HCT116 (cell line): Measurements from ENCODE around the gene TCP11. TPM values are rescaled to one million over a fixed set of nuclear protein-coding genes. Genes with fewer than 3 reads are reported as not detected.

Experiments
- ATAC-seq: fragments of 200-7000 bp; cut with Tn5 transposase; 2 replicates; pipeline ENCODE4 v1.9.1; 2020; ENCODE audit warnings: mild to moderate bottlenecking, moderate library complexity
- BruUV-seq: library from RNA; stranded (reverse); fragments of 400-500 nt; replicated peaks from 2 replicates; lab custom pipeline; 2021; lab: Mats Ljungman, UMichigan
- CTCF ChIA-PET: fragments of 300-600 bp; sonication (Branson Sonifier 250); formaldehyde crosslinking; loops from one replicate; lab custom pipeline; 2021; ENCODE audit warnings: antibody characterized with exemption; lab: Charles Lee
- POLR2A ChIA-PET: fragments of 300-600, 350-600 bp; sonication (Branson Sonifier 250); formaldehyde crosslinking; loops from one replicate; lab custom pipeline; 2021; ENCODE audit warnings: antibody characterized with exemption; lab: Charles Lee
- RAD21 ChIA-PET, 2 experiments: fragments of 300-600 bp; sonication (Branson Sonifier 250); formaldehyde crosslinking; loops; one replicate each; lab custom pipeline; 2023; ENCODE audit warnings: low total read pairs in 2 of 2; ENCODE audit not compliant: uncharacterized antibody in 2 of 2, unreplicated experiment in 2 of 2, low non-redundant PET in 1 of 2; lab: Charles Lee
- DNase-seq: peaks from one replicate; pipeline ENCODE4 v3.0.0-alpha.2; 2010; ENCODE audit warnings: low read depth, low spot score
- H2AFZ ChIP-seq: fragments of 200-600 bp; shearing (Covaris generic), sonication (generic); 2 replicates; pipeline ENCODE4 v1.6.1; 2017; ENCODE audit warnings: low read depth, mixed run types, mixed read lengths, antibody characterized with exemption, low read length; ENCODE audit not compliant: poor library complexity, severe bottlenecking
- H3K27ac ChIP-seq: 2 replicates; pipeline ENCODE4 v1.5.1; 2012; ENCODE audit warnings: low read depth, low read length
- H3K27me3 ChIP-seq: fragments of 200-600 bp; sonication (generic); 2 replicates; pipeline ENCODE4 v1.6.1; 2016; ENCODE audit warnings: mixed run types, low read length, mixed read lengths; ENCODE audit not compliant: insufficient read depth
- H3K36me3 ChIP-seq, 2 experiments: fragments of 200-500 bp in 1 of 2; fragments of 200-600 bp in 1 of 2; sonication (Bioruptor generic) in 1 of 2; sonication (generic) in 1 of 2; 2 replicates each; pipeline versions ENCODE4 v1.5.1 to v1.6.1; 2014 to 2016; ENCODE audit warnings: low read length in 2 of 2, inconsistent platforms in 1 of 2, mixed read lengths in 1 of 2, mixed run types in 1 of 2; ENCODE audit not compliant: insufficient read depth in 2 of 2, control insufficient read depth in 1 of 2
- H3K4me1 ChIP-seq, 2 experiments: fragments of 200-600 bp in 1 of 2; sonication (generic) in 1 of 2; 2 replicates each; pipeline versions ENCODE4 v1.5.1 to v1.6.1; 2012 to 2017; ENCODE audit warnings: low read length in 2 of 2, inconsistent platforms in 1 of 2, mild to moderate bottlenecking in 1 of 2, mixed read lengths in 1 of 2, mixed run types in 1 of 2, moderate library complexity in 1 of 2; ENCODE audit not compliant: insufficient read depth in 2 of 2, control insufficient read depth in 1 of 2
- H3K4me2 ChIP-seq: fragments of 200-600 bp; sonication (generic); 2 replicates; pipeline ENCODE4 v1.6.1; 2017; ENCODE audit warnings: mixed run types, low read length, mixed read lengths
- H3K4me3 ChIP-seq, 2 experiments: fragments of 200-600 bp in 1 of 2; sonication (generic) in 1 of 2; replicated peaks in 1 of 2; 2 replicates each; pipeline ENCODE4 v1.5.1; 2011 to 2016; ENCODE audit warnings: low read length in 2 of 2, control low read depth in 1 of 2, low read depth in 1 of 2, mild to moderate bottlenecking in 1 of 2, mixed read lengths in 1 of 2, mixed run types in 1 of 2
- H3K79me2 ChIP-seq: fragments of 200-600 bp; sonication (generic); 2 replicates; pipeline ENCODE4 v1.6.1; 2017; ENCODE audit warnings: mild to moderate bottlenecking, mixed run types, low read length, moderate library complexity, mixed read lengths; ENCODE audit not compliant: insufficient read depth
- H3K9ac ChIP-seq: fragments of 200-600 bp; sonication (generic); 2 replicates; pipeline ENCODE4 v1.6.1; 2016; ENCODE audit warnings: low read length, mixed read lengths
- H3K9me2 ChIP-seq: fragments of 200-600 bp; sonication (generic), shearing (Covaris generic); 2 replicates; pipeline ENCODE4 v1.6.1; 2017; ENCODE audit warnings: mixed run types, mild to moderate bottlenecking, moderate library complexity; ENCODE audit not compliant: insufficient read depth
- H3K9me3 ChIP-seq, 2 experiments: fragments of 200-500 bp in 1 of 2; fragments of 200-600 bp in 1 of 2; sonication (Bioruptor generic) in 1 of 2; sonication (generic) in 1 of 2; 2 replicates each; pipeline ENCODE4 v1.6.1; 2014 to 2017; ENCODE audit warnings: low read length in 2 of 2, mixed read lengths in 2 of 2, inconsistent platforms in 1 of 2, low read depth in 1 of 2, mild to moderate bottlenecking in 1 of 2, mixed run types in 1 of 2, moderate library complexity in 1 of 2; ENCODE audit not compliant: control insufficient read depth in 1 of 2, insufficient read depth in 1 of 2
- H4K20me1 ChIP-seq: fragments of 200-600 bp; sonication (generic), shearing (Covaris generic); 2 replicates; pipeline ENCODE4 v1.6.1; 2017; ENCODE audit warnings: mixed run types, mild to moderate bottlenecking, moderate library complexity; ENCODE audit not compliant: insufficient read depth
- CTCF ChIP-seq, 3 experiments: fragments of 200-600 bp in 1 of 3; sonication (generic) in 1 of 3; IDR thresholded peaks in 2 of 3; conservative IDR thresholded peaks in 1 of 3; 2 replicates each; pipeline ENCODE4 v1.5.1; 2012 to 2017; ENCODE audit warnings: low read depth in 2 of 3, low read length in 2 of 3, antibody characterized with exemption in 1 of 3, borderline replicate concordance in 1 of 3, control low read depth in 1 of 3, mild to moderate bottlenecking in 1 of 3, mixed read lengths in 1 of 3, mixed run types in 1 of 3, moderate library complexity in 1 of 3; ENCODE audit not compliant: insufficient read depth in 1 of 3
- EZH2 ChIP-seq: fragments of 200-600 bp; sonication (generic); IDR thresholded peaks from 2 replicates; pipeline ENCODE4 v1.6.1; 2017; ENCODE audit warnings: antibody characterized with exemption, mixed run types
- EZH2phosphoT487 ChIP-seq: fragments of 200-600 bp; IDR thresholded peaks from 2 replicates; pipeline ENCODE4 v1.6.1; 2018; ENCODE audit warnings: antibody characterized with exemption, borderline replicate concordance
- MAX ChIP-seq: IDR thresholded peaks from 2 replicates; pipeline ENCODE4 v1.6.1; 2012
- POLR2AphosphoS5 ChIP-seq: IDR thresholded peaks from 2 replicates; pipeline ENCODE4 v1.6.1; 2011; ENCODE audit warnings: mild to moderate bottlenecking, low read depth, low read length, moderate library complexity
- RAD21 ChIP-seq: IDR thresholded peaks from 2 replicates; pipeline ENCODE4 v1.6.1; 2012; ENCODE audit warnings: low read depth, mild to moderate bottlenecking
- REST ChIP-seq: IDR thresholded peaks from 2 replicates; pipeline ENCODE4 v1.6.1; 2012; ENCODE audit warnings: low read depth
- SIN3A ChIP-seq: IDR thresholded peaks from 2 replicates; pipeline ENCODE4 v1.6.1; 2012; ENCODE audit warnings: low read depth
- TCF7L2 ChIP-seq: IDR thresholded peaks from 2 replicates; pipeline ENCODE4 v1.7.0; 2011; ENCODE audit warnings: borderline replicate concordance, inconsistent platforms; ENCODE audit not compliant: insufficient read depth, insufficient read length; ENCODE audit errors: extremely low read depth
- intact Hi-C: fragments of 100-400 bp; cut with micrococcal nuclease; formaldehyde crosslinking; loops from 2 replicates; pipeline ENCODE4 v1.10.0; 2022
- total RNA-seq: library from RNA; stranded (reverse); gene quantifications from one replicate; pipeline ENCODE4 v1.2.1, GENCODE V29; 2021; ENCODE audit not compliant: unreplicated experiment

TCP11 gene
- total RNA-seq, 1 experiment from 2014 or later: not detected

- peak overlapping the region; percentile 97 for H2AFZ ChIP-seq
Observed at GRCh38 chr6:35139924-35140638, 1.1 kb downstream of the TCP11 start.

More at GRCh38 chr6:35139924-35140638, 1.1 kb downstream of the TCP11 start:
- H3K27ac ChIP-seq: no peak overlapping the region
- ATAC-seq: peak; percentile 79
- intact Hi-C loops: loop anchor here (1.0 to 10.0 kb wide), 3 partner anchors 154 to 975 kb away; no protein-coding TSS in a partner anchor
- peak; percentile 50 for DNase-seq
- no peaks in the 10 kb centered on the region for H4K20me1 ChIP-seq
- no peaks in the 10 kb centered on the region for H3K9me2 ChIP-seq
- H3K9ac ChIP-seq: no peak overlapping the region
- BruUV-seq: no TSS peak
- RAD21 ChIA-PET: interaction anchor here (0.8 to 1.7 kb wide), 8 partner anchors 65 to 681 kb away, joined by 3 to 10 read pairs (median 4); partner anchors contain the start of gene TAF11 (in 1 of the 2)
- POLR2A ChIA-PET: no interaction called here
- H3K9me3 ChIP-seq: no peaks in the 10 kb centered on the region
- H3K4me1 ChIP-seq: no peaks in the 10 kb centered on the region
- no peaks in the 10 kb centered on the region for H3K36me3 ChIP-seq
- CTCF ChIA-PET: interaction anchor here (0.7 to 2.3 kb wide), 23 partner anchors 11 to 977 kb away, joined by 3 to 31 read pairs (median 3); partner anchors contain the start of genes ANKS1A, BLTP3A, PACSIN1 and SMIM29
- no peak overlapping the region for H3K4me2 ChIP-seq
- H3K27me3 ChIP-seq: no peaks in the 10 kb centered on the region
- H3K4me3 ChIP-seq: no peak overlapping the region
- no peaks in the 10 kb centered on the region for H3K79me2 ChIP-seq
- TF ChIP-seq REST (no peak), POLR2AphosphoS5 (no peak), TCF7L2 (no peak), RAD21 (peak; percentile 95), EZH2 (no peak), EZH2phosphoT487 (no peak), SIN3A (no peak), MAX (no peak), CTCF (IDR thresholded peaks at IDR 0.05 in 2 of 3, conservative IDR thresholded peaks at IDR 0.05 in 1 of 3; ENCODE audit: borderline replicate concordance in 1 of 3, insufficient read depth in 1 of 3, low read depth in 2 of 3, low read length in 2 of 3) (peak; percentile 78 to 91 (median 82))
